Mucosa of rectum (tissue), 2 donors: ENCODE data around the gene MSGN1.

Experiments
- H3K27ac ChIP-seq, 2 donors: one replicate each; pipeline ENCODE4 v1.7.0; 2013; ENCODE audit warnings: inconsistent platforms in 2 of 2, low read depth in 2 of 2, low read length in 2 of 2
- H3K27me3 ChIP-seq, 2 donors: one replicate each; pipeline ENCODE4 v1.7.0; 2013; ENCODE audit warnings: low read length in 2 of 2; ENCODE audit not compliant: control insufficient read depth in 2 of 2, insufficient read depth in 2 of 2
- H3K36me3 ChIP-seq, 2 donors: one replicate each; pipeline ENCODE4 v1.7.0; 2013; ENCODE audit warnings: low read length in 2 of 2; ENCODE audit not compliant: control insufficient read depth in 2 of 2, insufficient read depth in 2 of 2
- H3K4me1 ChIP-seq, 2 donors: one replicate each; pipeline ENCODE4 v1.7.0; 2013; ENCODE audit warnings: low read length in 2 of 2, mild to moderate bottlenecking in 1 of 2; ENCODE audit not compliant: control insufficient read depth in 2 of 2, insufficient read depth in 2 of 2
- H3K4me3 ChIP-seq, 2 donors: one replicate each; pipeline ENCODE4 v1.7.0; 2013; ENCODE audit warnings: low read length in 2 of 2
- H3K9ac ChIP-seq, 2 donors: one replicate each; pipeline ENCODE4 v1.7.0; 2013; ENCODE audit warnings: low read length in 2 of 2, low read depth in 1 of 2, mild to moderate bottlenecking in 1 of 2
- H3K9me3 ChIP-seq, 2 donors: one replicate each; pipeline ENCODE4 v1.7.0; 2013; ENCODE audit warnings: low read length in 2 of 2; ENCODE audit not compliant: control insufficient read depth in 2 of 2
- donor health status: healthy.
- donor health status: Normal muscosa, but diverticular disease.

MSGN1 gene

DNA sequence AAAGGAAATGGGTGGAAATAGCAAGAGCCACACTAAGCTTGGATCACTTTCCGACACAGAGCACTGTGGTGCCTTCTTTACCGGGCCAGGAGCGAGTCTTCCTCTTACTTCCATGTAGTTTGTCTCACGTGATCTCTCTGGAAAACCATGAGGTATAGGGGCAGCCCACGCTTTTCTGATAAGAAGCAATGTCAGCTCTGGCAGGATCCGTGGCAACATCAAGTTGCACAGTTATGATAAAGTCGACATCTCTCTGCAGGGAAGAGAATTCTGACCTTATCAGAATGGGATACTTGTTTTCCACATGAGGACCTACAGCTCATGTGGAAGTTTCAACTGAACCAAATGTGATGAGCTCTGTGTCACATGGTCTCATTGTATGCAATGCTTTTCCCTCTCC is 29.5 kb downstream of the MSGN1 start:
- H3K4me1 ChIP-seq, result no peaks in the 10 kb centered on the region

DNA sequence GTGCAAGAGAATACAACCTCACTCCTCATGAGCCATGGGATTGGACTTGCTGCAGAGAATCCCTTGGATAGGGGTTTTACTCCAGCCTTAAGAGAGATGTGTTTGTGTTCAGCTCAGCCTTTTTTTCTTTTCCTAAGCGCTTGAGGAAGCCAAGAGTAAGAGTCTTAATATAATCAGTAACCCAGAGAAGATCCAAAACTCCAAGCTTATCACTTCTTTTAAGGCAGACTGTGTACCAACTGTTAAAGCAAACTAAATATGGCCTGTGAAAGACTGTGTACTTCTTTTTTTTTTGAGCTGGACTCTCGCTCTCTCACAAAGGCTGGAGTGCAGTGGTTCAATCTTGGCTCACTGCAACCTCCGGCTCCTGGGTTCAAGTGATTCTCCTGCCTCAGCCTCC is 30.4 kb downstream of the MSGN1 start:
- no peaks in the 10 kb centered on the region for H3K36me3 ChIP-seq
- H3K4me3 ChIP-seq, result no peak overlapping the region
- no peaks in the 10 kb centered on the region for H3K4me1 ChIP-seq
- no peak overlapping the region for H3K27ac ChIP-seq
- H3K9me3 ChIP-seq, result no peaks in the 10 kb centered on the region
- H3K9ac ChIP-seq, result no peak overlapping the region
- H3K27me3 ChIP-seq, result no peaks in the 10 kb centered on the region

More for the DNA sequence above, 29.5 kb downstream of the MSGN1 start:
- H3K9ac ChIP-seq, result no peak overlapping the region
- H3K4me3 ChIP-seq, result no peak overlapping the region
- no peaks in the 10 kb centered on the region for H3K9me3 ChIP-seq
- no peak overlapping the region for H3K27ac ChIP-seq
- no peaks in the 10 kb centered on the region for H3K27me3 ChIP-seq
- H3K36me3 ChIP-seq, result no peaks in the 10 kb centered on the region

GRCh38 chr2:17847236-17847635 is 31.0 kb downstream of the MSGN1 start:
- H3K9ac ChIP-seq, result no peak overlapping the region
- no peak overlapping the region for H3K4me3 ChIP-seq
- H3K4me1 ChIP-seq, result no peaks in the 10 kb centered on the region
- no peaks in the 10 kb centered on the region for H3K27me3 ChIP-seq
- no peaks in the 10 kb centered on the region for H3K36me3 ChIP-seq
- H3K9me3 ChIP-seq, result no peaks in the 10 kb centered on the region
- H3K27ac ChIP-seq, result no peak overlapping the region

- Histone ChIP-seq H3K9me3 (no peaks in the 10 kb centered on the region), H3K36me3 (no peaks in the 10 kb centered on the region), H3K4me3 (no peak overlapping the region), H3K27ac (no peak overlapping the region), H3K9ac (no peak overlapping the region), H3K4me1 (no peaks in the 10 kb centered on the region), H3K27me3 (no peaks in the 10 kb centered on the region)
These were observed 33.0 kb downstream of the MSGN1 start for GRCh38 chr2:17849275-17849674.

- Histone ChIP-seq H3K9me3 (no peaks in the 10 kb centered on the region), H3K36me3 (no peaks in the 10 kb centered on the region), H3K27me3 (no peaks in the 10 kb centered on the region)
These were observed 33.9 kb downstream of the MSGN1 start for GRCh38 chr2:17850151-17850550.

DNA sequence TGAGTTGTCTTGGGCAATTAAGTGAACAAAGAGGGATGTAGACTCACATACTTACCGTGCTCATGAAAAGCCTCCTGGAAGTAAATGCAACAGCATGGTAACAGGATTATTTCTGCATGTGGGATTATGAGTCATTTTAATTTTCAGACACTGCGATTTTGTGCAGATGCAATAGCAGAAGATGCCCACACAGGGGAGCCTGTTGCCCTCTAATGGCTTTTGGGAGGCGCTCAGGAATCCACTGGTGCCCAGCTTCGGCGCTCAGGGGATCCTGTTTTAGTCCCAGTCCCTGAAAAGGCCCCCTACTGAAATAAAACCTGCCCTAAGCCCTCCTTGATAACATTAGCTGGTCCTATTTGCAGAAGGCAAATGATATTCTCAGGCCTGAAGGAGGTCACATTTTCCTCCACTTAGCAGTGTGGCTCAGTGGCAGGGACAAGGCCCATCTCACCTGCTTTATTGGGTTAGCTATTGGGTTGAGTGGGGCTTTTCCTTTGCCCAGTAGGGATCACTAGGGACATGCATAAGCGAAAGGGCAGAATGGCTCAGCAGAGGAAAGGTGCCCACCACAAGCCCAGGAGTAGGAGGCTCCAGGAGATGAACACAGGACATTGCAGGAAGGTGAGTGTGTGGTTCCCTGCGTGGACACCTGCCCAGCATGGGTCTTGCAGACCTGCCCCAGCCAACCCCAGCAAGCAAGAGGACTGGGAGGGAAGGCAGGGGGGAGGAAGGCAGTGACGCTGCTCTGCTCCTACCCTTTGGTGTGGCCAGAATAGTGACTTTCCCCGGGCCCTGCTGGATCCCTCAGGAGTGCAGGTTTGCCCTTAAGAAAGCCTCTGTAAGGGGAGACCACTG is 35.7 kb downstream of the MSGN1 start:
- Histone ChIP-seq H3K36me3 (no peaks in the 10 kb centered on the region), H3K27me3 (no peaks in the 10 kb centered on the region), H3K9me3 (no peaks in the 10 kb centered on the region), H3K4me3 (no peak overlapping the region), H3K4me1 (no peaks in the 10 kb centered on the region), H3K9ac (no peak overlapping the region), H3K27ac (no peak overlapping the region)

More at GRCh38 chr2:17850151-17850550, 33.9 kb downstream of the MSGN1 start:
- H3K27ac ChIP-seq, result no peak overlapping the region
- H3K4me1 ChIP-seq, result no peaks in the 10 kb centered on the region
- no peak overlapping the region for H3K4me3 ChIP-seq
- no peak overlapping the region for H3K9ac ChIP-seq

DNA sequence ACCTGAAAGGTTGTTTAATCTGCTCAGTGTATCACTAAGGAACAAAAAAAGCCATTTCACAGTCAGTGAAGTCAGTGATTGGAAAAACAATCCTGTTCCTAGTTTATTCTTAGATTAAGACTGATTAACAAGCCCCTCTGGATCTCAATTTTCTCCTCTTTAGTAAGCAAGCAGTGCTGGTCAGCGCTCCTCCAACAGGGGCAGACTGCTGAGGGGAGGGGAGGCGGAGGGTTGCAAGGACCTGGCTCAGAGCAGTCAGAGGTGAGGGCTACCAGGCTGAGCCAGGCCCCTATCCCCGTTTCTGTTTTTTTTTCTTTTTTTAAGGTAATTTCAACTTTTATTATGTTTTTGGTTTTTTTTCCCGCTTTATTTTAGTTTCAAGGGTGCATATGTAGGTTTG is 37.5 kb downstream of the MSGN1 start:
- Histone ChIP-seq H3K27me3 (peaks cover 0 to 2% of the 10 kb centered on the region in 2 donors), H3K4me3 (no peak overlapping the region), H3K27ac (no peak overlapping the region), H3K36me3 (no peaks in the 10 kb centered on the region), H3K9me3 (no peaks in the 10 kb centered on the region), H3K9ac (no peak overlapping the region), H3K4me1 (no peaks in the 10 kb centered on the region)

DNA sequence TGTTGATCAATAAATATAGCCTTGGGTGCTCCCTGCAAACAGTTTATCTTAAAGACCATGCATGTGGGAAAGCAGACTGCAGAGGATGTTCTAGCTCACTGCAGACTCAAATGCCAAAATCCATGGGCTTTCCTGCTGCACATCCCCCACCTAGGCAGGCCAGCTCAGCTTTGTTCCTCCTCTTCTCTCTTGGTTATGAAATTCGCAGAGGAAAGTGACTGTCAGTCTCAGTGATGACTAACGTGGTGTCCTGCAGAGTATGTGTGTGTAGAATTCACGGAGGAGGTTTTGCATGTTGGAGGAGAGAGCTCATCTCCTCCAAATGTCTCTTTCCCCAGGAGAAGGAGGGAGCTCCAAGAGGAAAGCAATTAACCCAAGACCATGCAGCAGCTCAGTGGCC is 40.8 kb downstream of the MSGN1 start:
- Histone ChIP-seq H3K36me3 (no peaks in the 10 kb centered on the region), H3K27ac (no peak overlapping the region), H3K9me3 (no peaks in the 10 kb centered on the region), H3K4me1 (no peaks in the 10 kb centered on the region), H3K27me3 (peaks cover 2 to 3% of the 10 kb centered on the region in 2 donors), H3K4me3 (no peak overlapping the region), H3K9ac (no peak overlapping the region)

DNA sequence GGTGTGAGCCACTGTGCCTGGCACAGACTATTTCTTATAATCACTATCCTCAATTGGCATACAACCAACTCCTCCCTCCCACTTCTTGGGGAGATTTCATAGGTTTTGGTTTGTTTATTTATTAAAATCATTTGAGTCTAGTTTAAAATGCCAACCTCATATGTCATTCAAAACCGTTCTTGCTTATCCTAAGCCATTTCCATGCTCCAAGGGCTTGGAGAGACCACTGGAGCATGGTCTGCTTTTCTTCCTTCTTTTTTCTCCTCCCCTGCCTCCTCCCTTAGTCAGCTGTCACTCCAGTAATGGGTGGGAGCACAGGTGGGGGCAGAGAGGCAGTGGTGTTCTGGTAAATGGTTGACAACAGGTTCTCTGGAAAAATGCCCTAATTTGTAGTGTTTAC is 41.8 kb downstream of the MSGN1 start:
- Histone ChIP-seq H3K27me3 (peaks cover 2 to 3% of the 10 kb centered on the region in 2 donors), H3K4me1 (no peaks in the 10 kb centered on the region), H3K9ac (no peak overlapping the region)

DNA sequence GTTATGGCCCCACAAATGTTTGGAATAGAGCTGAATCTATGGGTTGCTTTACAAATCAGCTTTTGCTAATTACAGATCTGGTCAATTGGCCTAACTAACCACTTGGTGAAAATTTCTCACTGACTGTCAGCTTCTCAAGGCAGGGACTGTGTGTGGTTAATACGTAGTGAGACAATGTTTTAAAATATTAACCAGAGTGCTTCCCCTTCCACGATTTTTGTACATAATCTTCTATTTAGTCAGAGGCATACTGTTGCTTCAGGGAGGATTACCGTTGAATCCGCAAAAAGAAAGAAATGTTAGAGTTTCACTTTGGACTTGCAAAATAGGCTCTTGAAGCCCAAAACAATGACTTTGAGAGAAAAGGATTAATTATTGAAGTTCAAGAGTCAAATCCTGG is 47.3 kb downstream of the MSGN1 start:
- Histone ChIP-seq H3K27ac (no peak overlapping the region), H3K27me3 (peaks cover 0 to 3% of the 10 kb centered on the region in 2 donors), H3K4me1 (no peaks in the 10 kb centered on the region)

More for the DNA sequence above, 41.8 kb downstream of the MSGN1 start:
- no peaks in the 10 kb centered on the region for H3K36me3 ChIP-seq
- no peaks in the 10 kb centered on the region for H3K9me3 ChIP-seq
- H3K4me3 ChIP-seq, result no peak overlapping the region
- H3K27ac ChIP-seq, result no peak overlapping the region

More for the DNA sequence above, 47.3 kb downstream of the MSGN1 start:
- H3K9ac ChIP-seq, result no peak overlapping the region
- no peaks in the 10 kb centered on the region for H3K9me3 ChIP-seq
- H3K36me3 ChIP-seq, result no peaks in the 10 kb centered on the region
- H3K4me3 ChIP-seq, result no peak overlapping the region
